ENCODE data around the gene DELE1. TPM values are rescaled to one million over a fixed set of nuclear protein-coding genes. Genes with fewer than 3 reads are reported as not detected.

Gene DELE1
- total RNA-seq, 3 donors from 2014 or later (not counting 1 experiment from before 2014, with no cell fraction given) = 106 to 125 (median 115) TPM

GRCh38 chr5:141904551-141904950 is 19.1 kb upstream of the DELE1 start:
- ATAC-seq = no peak
- H3K4me1 Mint-ChIP-seq = no peaks in the 10 kb centered on the region
- DNase-seq = no peak
- no peaks in the 10 kb centered on the region for H3K36me3 ChIP-seq (ENCODE audit: control insufficient read depth, insufficient read depth, low read length)
- no peak for TF ChIP-seq CTCF (IDR thresholded peaks at IDR 0.05)
- H3K27me3 Mint-ChIP-seq (ENCODE audit: low read depth in 2 of 2) = peaks cover 11 to 22% of the 10 kb centered on the region in 2 donors
- H3K9me3 ChIP-seq (ENCODE audit: control insufficient read depth, insufficient read depth, low read length) = no peaks in the 10 kb centered on the region
- H3K4me3 Mint-ChIP-seq = no peak overlapping the region
- no peak overlapping the region for H3K27ac Mint-ChIP-seq
- H3K9me3 Mint-ChIP-seq = no peaks in the 10 kb centered on the region
- H3K27ac ChIP-seq (ENCODE audit: low read length) = no peak overlapping the region
- 89% methylated on average over 5 of the region's 5 CpGs for WGBS (ENCODE audit: insufficient coverage)
- no peaks in the 10 kb centered on the region for H3K4me1 ChIP-seq (ENCODE audit: control insufficient read depth, insufficient read depth, low read length)
- no peaks in the 10 kb centered on the region for H3K36me3 Mint-ChIP-seq
- no peaks in the 10 kb centered on the region for H3K27me3 ChIP-seq (ENCODE audit: control insufficient read depth, insufficient read depth, low read length)
- no peak overlapping the region for H3K4me3 ChIP-seq (ENCODE audit: low read length)
- intact Hi-C loops (cut with micrococcal nuclease) = no loop called here

- intact Hi-C loops (cut with micrococcal nuclease) = no loop called here
- H3K9me3 Mint-ChIP-seq = no peaks in the 10 kb centered on the region
Observed at GRCh38 chr5:141906517-141906916, 17.2 kb upstream of the DELE1 start.

GRCh38 chr5:141906972-141907371 is 16.7 kb upstream of the DELE1 start:
- 0% methylated on average over 1 of the region's 1 CpG for WGBS (ENCODE audit: insufficient coverage)
- TF ChIP-seq CTCF (IDR thresholded peaks at IDR 0.05) = no peak
- Histone ChIP-seq H3K4me1 (ENCODE audit: control insufficient read depth, insufficient read depth, low read length) (no peaks in the 10 kb centered on the region), H3K9me3 (ENCODE audit: control insufficient read depth, insufficient read depth, low read length) (no peaks in the 10 kb centered on the region), H3K4me3 (ENCODE audit: low read length) (no peak overlapping the region), H3K36me3 (ENCODE audit: control insufficient read depth, insufficient read depth, low read length) (no peaks in the 10 kb centered on the region), H3K27me3 (ENCODE audit: control insufficient read depth, insufficient read depth, low read length) (no peaks in the 10 kb centered on the region), H3K27ac (ENCODE audit: low read length) (no peak overlapping the region)
- H3K4me1 Mint-ChIP-seq = no peaks in the 10 kb centered on the region
- ATAC-seq (no peak), DNase-seq (no peak)
- intact Hi-C loops (cut with micrococcal nuclease) = no loop called here
- H3K36me3 Mint-ChIP-seq = no peaks in the 10 kb centered on the region
- peaks cover 5 to 13% of the 10 kb centered on the region in 2 donors for H3K27me3 Mint-ChIP-seq (ENCODE audit: low read depth in 2 of 2)
- H3K27ac Mint-ChIP-seq = no peak overlapping the region
- H3K9me3 Mint-ChIP-seq = no peaks in the 10 kb centered on the region
- H3K4me3 Mint-ChIP-seq = no peak overlapping the region

More at GRCh38 chr5:141906517-141906916, 17.2 kb upstream of the DELE1 start:
- no peak for DNase-seq
- Histone ChIP-seq H3K9me3 (ENCODE audit: control insufficient read depth, insufficient read depth, low read length) (no peaks in the 10 kb centered on the region), H3K27me3 (ENCODE audit: control insufficient read depth, insufficient read depth, low read length) (no peaks in the 10 kb centered on the region), H3K4me1 (ENCODE audit: control insufficient read depth, insufficient read depth, low read length) (no peaks in the 10 kb centered on the region), H3K27ac (ENCODE audit: low read length) (no peak overlapping the region), H3K4me3 (ENCODE audit: low read length) (no peak overlapping the region), H3K36me3 (ENCODE audit: control insufficient read depth, insufficient read depth, low read length) (no peaks in the 10 kb centered on the region)
- H3K4me3 Mint-ChIP-seq = no peak overlapping the region
- H3K27ac Mint-ChIP-seq = no peak overlapping the region
- WGBS (ENCODE audit: insufficient coverage) = no CpG with 5 or more reads among the region's 1 CpG
- ATAC-seq = no peak
- no peaks in the 10 kb centered on the region for H3K4me1 Mint-ChIP-seq
- H3K36me3 Mint-ChIP-seq = no peaks in the 10 kb centered on the region
- H3K27me3 Mint-ChIP-seq (ENCODE audit: low read depth in 2 of 2) = peaks cover 8 to 18% of the 10 kb centered on the region in 2 donors
- TF ChIP-seq CTCF (IDR thresholded peaks at IDR 0.05) = no peak

GRCh38 chr5:141908796-141909195 is 14.9 kb upstream of the DELE1 start:
- H3K4me3 ChIP-seq (ENCODE audit: low read length) = no peak overlapping the region
- H3K9me3 ChIP-seq (ENCODE audit: control insufficient read depth, insufficient read depth, low read length) = no peaks in the 10 kb centered on the region
- no peaks in the 10 kb centered on the region for H3K36me3 ChIP-seq (ENCODE audit: control insufficient read depth, insufficient read depth, low read length)
- no peak overlapping the region for H3K27ac ChIP-seq (ENCODE audit: low read length)
- H3K27ac Mint-ChIP-seq = no peak overlapping the region
- H3K9me3 Mint-ChIP-seq = no peaks in the 10 kb centered on the region
- DNase-seq (no peak), ATAC-seq (no peak)
- H3K4me1 Mint-ChIP-seq = no peaks in the 10 kb centered on the region
- intact Hi-C loops (cut with micrococcal nuclease) = no loop called here
- peaks cover 4% of the 10 kb centered on the region for H3K4me1 ChIP-seq (ENCODE audit: control insufficient read depth, insufficient read depth, low read length)
- 100% methylated on average over 2 of the region's 2 CpGs for whole genome bisulfite sequencing (ENCODE audit: insufficient coverage)
- H3K27me3 Mint-ChIP-seq (ENCODE audit: low read depth in 2 of 2) = peaks cover 16 to 23% of the 10 kb centered on the region in 2 donors
- H3K4me3 Mint-ChIP-seq = no peak overlapping the region
- peaks cover 10% of the 10 kb centered on the region for H3K27me3 ChIP-seq (ENCODE audit: control insufficient read depth, insufficient read depth, low read length)
- H3K36me3 Mint-ChIP-seq = no peaks in the 10 kb centered on the region
- no peak for TF ChIP-seq CTCF (IDR thresholded peaks at IDR 0.05)

All from natural killer cell (primary cell).